Fibroblast of lung (primary cell): Measurements from ENCODE around the gene RPS6KA2.

Source experiments
- CTCF ChIP-seq, 2 donors: IDR thresholded peaks in 1 of 2; conservative IDR thresholded peaks in 1 of 2; 1 replicate in 1 of 2; 2 replicates in 1 of 2; pipeline ENCODE4 v1.5.1; 2011 to 2012; ENCODE audit warnings: low read length in 2 of 2, control low read depth in 1 of 2, inconsistent platforms in 1 of 2, low read depth in 1 of 2, mild to moderate bottlenecking in 1 of 2
- EZH2 ChIP-seq: IDR thresholded peaks from 2 replicates; pipeline ENCODE4 v1.5.1; 2012; ENCODE audit warnings: low read length, control low read depth, mild to moderate bottlenecking; ENCODE audit errors: missing control alignments

GRCh38 chr6:166661327-166662085, 34.5 kb upstream of the RPS6KA2 start:
- TF ChIP-seq CTCF (conservative IDR thresholded peaks at IDR 0.05 in 1 of 2, IDR thresholded peaks at IDR 0.05 in 1 of 2; ENCODE audit: low read depth in 1 of 2, low read length in 2 of 2) (no peak), EZH2 (no peak)
